ENCODE measurements around the gene SLC25A21.

SLC25A21 gene

GRCh38 chr14:36653413-36653812 is 519.0 kb downstream of the SLC25A21 start:
- no peak for TF ChIP-seq POLR2A (IDR thresholded peaks at IDR 0.05; ENCODE audit: low read depth, low read length)
- DNase-seq (ENCODE audit: insufficient read length, low spot score) (no peak), FAIRE-seq (no peak)

- FAIRE-seq (no peak), DNase-seq (ENCODE audit: insufficient read length, low spot score) (no peak)
- TF ChIP-seq POLR2A (IDR thresholded peaks at IDR 0.05; ENCODE audit: low read depth, low read length): no peak
Observed at GRCh38 chr14:36652542-36653201, 519.7 kb downstream of the SLC25A21 start.

- DNase-seq (ENCODE audit: insufficient read length, low spot score): no peak
- no peak for TF ChIP-seq POLR2A (IDR thresholded peaks at IDR 0.05; ENCODE audit: low read depth, low read length)
- no peak for FAIRE-seq
Observed at GRCh38 chr14:36649872-36650650, 522.3 kb downstream of the SLC25A21 start.

- no peak for DNase-seq (ENCODE audit: insufficient read length, low spot score)
Observed at GRCh38 chr14:36647824-36648753, 524.3 kb downstream of the SLC25A21 start.

GRCh38 chr14:36647417-36647823 is 525.0 kb downstream of the SLC25A21 start:
- TF ChIP-seq POLR2A (IDR thresholded peaks at IDR 0.05; ENCODE audit: low read depth, low read length): no peak
- FAIRE-seq (no peak), DNase-seq (ENCODE audit: insufficient read length, low spot score) (no peak)

More at GRCh38 chr14:36647824-36648753, 524.3 kb downstream of the SLC25A21 start:
- no peak for TF ChIP-seq POLR2A (IDR thresholded peaks at IDR 0.05; ENCODE audit: low read depth, low read length)
- FAIRE-seq: no peak

GRCh38 chr14:36646664-36647416 is 525.6 kb downstream of the SLC25A21 start:
- no peak for FAIRE-seq
- TF ChIP-seq POLR2A (IDR thresholded peaks at IDR 0.05; ENCODE audit: low read depth, low read length): no peak
- no peak for DNase-seq (ENCODE audit: insufficient read length, low spot score)

GRCh38 chr14:36633580-36633979 is 538.8 kb downstream of the SLC25A21 start:
- FAIRE-seq (no peak), DNase-seq (ENCODE audit: insufficient read length, low spot score) (no peak)
- no peak for TF ChIP-seq POLR2A (IDR thresholded peaks at IDR 0.05; ENCODE audit: low read depth, low read length)

Data from H54 (cell line).